ENCODE measurements around the gene TIPARP.

Gene TIPARP

GRCh38 chr3:156674046-156674910 lies at the start of gene TIPARP:
TIPARP (plus strand) TSS chr3:156674590; CDS start chr3:156677698, 3,108 bp downstream.
- peak; percentile 97 to 99 for DNase-seq (ENCODE audit: low read depth in 2 of 2, low spot score in 1 of 2)

GRCh38 chr3:156626104-156626503 lies 48.3 kb upstream of the TIPARP start:
- no peak for DNase-seq (ENCODE audit: low read depth in 2 of 2, low spot score in 1 of 2)

GRCh38 chr3:156627946-156628569 lies 46.3 kb upstream of the TIPARP start:
- no peak for DNase-seq (ENCODE audit: low read depth in 2 of 2, low spot score in 1 of 2)

DNA sequence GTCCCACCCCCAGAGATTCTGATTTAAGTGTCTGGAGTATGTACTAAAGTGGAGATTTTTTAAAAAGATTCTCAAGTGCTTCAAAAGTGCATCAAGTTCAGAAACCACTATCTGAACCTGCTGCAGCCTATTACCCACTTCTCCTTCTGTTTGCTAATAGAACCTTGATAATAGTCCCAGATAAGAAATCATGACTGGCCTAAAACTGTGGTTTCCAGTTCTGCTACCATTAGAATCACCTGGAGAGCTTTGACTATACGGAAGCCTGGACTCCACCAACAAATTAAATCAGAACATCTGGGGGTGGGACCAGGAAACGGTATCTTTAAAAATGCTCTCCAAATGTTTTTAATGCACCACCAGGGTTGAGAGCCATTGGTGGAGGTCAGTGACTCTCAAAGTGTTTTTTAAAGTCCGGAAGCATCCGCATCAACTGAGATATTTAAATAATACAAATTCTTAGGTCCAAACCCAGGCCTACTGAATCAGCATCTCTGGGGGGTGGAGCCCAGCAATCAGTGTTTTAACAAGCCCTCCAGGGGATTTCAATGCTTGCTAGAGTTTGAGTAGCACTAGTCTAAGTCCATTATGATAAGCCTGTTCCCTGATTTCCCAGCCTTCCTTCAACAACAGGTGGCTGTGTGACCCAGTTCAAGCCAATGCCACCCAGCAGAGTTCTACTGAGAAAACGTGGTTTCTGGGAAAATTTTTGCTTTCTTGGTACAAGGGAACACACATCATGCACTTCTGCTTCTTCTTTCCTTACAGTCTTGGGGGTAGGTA lies 45.4 kb upstream of the TIPARP start:
- DNase-seq (ENCODE audit: low read depth in 2 of 2, low spot score in 1 of 2), result no peak

DNA sequence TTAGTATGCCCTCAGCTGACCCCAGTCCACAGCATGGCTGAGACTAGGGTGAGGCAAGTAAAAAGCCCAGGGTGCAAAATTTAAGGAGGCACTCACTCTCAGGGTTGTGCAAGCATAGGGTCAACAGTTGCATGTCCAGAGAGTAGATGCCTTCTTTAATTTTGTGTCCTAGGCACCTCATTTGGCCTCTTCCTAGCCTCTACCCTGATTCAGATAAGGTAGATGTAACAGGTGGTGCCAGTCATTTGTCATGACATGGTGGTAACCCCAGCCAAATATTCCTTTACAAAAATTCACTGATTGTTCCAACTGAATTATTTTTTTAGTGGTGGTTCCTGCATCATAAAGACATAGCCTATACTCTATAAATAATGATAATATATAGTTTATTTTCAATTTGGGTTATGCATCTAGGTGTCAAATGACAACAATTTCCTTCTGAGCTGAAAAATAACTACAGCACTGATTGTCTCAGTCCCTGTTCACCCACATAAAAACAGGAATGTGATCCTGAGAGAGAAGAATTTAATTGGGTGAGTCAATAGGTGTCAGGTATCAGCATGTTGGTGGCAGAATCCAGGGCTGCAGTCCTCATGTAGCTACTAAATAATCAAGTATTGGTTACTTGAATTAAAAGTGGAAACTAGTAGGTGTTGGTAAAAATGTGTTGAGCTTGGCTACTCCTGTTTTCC lies 44.2 kb upstream of the TIPARP start:
- no peak for DNase-seq (ENCODE audit: low read depth in 2 of 2, low spot score in 1 of 2)

- DNase-seq (ENCODE audit: low read depth in 2 of 2, low spot score in 1 of 2), result no peak
These were observed 43.7 kb upstream of the TIPARP start for GRCh38 chr3:156630773-156631093.

DNA sequence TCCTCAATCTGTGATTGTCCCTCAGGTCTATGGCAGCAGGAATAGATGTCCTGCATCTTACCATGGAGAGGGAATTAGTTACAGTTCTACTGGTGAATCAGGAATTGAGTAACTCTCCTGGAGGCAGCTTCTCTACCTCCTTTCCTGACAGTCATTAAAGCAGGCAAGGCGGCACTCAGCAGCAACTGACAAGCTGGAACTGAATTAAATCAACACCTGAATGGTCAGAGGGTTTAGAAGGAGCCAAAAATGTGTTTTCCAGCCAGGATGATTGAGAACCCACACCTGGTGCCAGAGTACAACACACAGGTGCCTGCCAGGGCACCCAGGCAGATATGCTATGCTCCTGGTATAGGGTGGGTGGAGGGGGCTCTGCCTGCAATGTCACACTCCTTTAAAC lies 43.1 kb upstream of the TIPARP start:
- no peak for DNase-seq (ENCODE audit: low read depth in 2 of 2, low spot score in 1 of 2)

DNA sequence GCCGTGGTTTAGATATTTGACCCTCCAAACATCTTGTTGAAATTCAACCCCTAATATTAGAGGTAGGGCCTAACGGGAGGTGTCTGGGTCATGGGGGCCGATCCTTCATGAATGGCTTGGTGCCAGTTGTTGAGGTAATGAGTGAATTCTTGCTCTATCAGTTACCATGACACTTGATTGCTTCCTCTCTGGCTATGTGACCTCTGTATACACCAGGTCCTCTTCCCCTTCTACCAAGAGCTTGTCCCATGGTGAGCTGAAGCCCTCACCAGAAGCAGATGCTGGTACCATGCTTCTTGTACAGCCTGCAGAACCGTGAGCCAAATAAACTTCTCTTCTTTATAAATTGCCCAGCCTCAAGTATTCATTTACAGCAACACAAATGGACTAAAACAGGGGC lies 41.8 kb upstream of the TIPARP start:
- DNase-seq (ENCODE audit: low read depth in 2 of 2, low spot score in 1 of 2), result no peak

- DNase-seq (ENCODE audit: low read depth in 2 of 2, low spot score in 1 of 2), result no peak
These were observed 41.1 kb upstream of the TIPARP start for GRCh38 chr3:156633335-156633734.

DNA sequence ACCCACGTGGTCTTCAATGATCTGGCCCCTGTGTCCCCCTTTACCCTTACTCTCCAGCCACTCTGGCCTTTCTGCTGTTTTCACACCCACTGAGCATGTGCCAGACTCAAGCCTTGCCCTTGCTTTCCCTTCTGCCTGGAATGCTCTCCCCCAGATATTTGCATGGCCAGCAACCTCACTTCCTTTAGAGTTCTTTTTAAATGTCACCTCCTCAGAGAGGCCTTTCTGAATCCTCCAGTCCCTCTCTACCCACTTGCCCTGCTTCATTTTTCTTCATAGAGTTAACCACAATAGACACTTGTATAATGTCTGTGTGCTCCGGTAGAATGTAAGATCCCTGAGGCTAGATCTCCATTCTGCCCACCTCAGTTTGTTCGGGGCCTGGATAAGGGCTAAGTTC lies 39.4 kb upstream of the TIPARP start:
- DNase-seq (ENCODE audit: low read depth in 2 of 2, low spot score in 1 of 2), result no peak

- no peak for DNase-seq (ENCODE audit: low read depth in 2 of 2, low spot score in 1 of 2)
These were observed 38.4 kb upstream of the TIPARP start for GRCh38 chr3:156635973-156636372.

DNA sequence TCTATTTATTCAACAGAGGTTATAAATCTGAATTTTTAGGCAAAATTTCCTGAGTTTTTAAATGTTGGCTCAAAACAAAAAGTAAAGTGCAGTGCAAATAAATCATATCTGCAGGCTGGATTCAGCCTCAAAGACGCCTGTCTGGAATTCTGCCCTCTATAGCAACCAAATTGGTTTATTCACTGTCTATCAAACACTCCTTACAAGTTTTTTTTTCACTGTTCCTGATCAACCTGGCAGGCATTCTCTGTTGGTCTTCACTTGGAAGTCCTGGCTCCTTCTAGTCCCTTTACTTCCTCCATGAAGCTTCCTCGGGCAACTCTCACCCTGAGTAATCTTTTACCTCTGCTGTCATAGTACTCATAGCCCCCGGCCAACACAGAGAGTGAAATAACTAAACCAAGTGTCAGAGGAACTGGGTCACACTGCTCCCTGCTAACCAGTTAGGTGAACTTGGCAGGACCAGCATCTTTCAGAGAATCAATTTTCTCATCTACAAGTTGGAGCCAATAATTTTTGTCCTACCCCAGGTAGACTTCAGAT lies 36.8 kb upstream of the TIPARP start:
- no peak for DNase-seq (ENCODE audit: low read depth in 2 of 2, low spot score in 1 of 2)

- DNase-seq (ENCODE audit: low read depth in 2 of 2, low spot score in 1 of 2), result no peak
These were observed 36.1 kb upstream of the TIPARP start for GRCh38 chr3:156638271-156638670.

DNA sequence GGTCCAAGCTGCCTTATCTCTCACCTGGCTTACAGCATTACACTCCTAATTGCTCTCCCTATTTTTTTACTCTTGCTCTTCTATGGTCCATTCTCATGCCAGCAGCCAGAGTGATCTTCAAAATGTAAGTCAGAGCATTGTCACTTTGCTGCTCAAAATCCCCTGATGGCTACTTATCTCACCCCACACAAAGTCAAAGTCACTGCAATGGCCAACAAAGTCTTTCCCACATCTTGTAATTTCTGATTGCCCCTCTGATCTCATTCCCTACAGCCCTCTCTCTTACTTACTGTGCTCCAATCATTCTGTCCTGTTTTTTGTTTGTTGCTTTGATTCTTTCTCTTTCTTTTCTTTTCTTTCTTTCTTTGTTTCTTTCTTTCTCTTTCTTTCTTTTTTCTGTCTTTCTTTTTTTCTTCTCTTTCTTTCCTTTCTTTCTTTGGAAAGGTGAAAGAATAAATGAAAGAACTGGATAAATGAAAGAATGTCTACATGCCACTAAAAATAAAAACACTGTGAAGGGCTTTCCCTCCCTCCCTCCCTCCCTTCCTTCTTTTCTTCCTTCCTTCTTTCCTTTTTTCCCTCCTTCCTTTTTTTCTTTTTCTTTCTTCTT lies 34.9 kb upstream of the TIPARP start:
- DNase-seq (ENCODE audit: low read depth in 2 of 2, low spot score in 1 of 2), result no peak

- no peak for DNase-seq (ENCODE audit: low read depth in 2 of 2, low spot score in 1 of 2)
These were observed 32.8 kb upstream of the TIPARP start for GRCh38 chr3:156641618-156641975.

- no peak for DNase-seq (ENCODE audit: low read depth in 2 of 2, low spot score in 1 of 2)
These were observed 31.4 kb upstream of the TIPARP start for GRCh38 chr3:156642750-156643728.

GRCh38 chr3:156643729-156644389 lies 30.5 kb upstream of the TIPARP start:
- peak in 1 of 2 donors; percentile 4 for DNase-seq (ENCODE audit: low read depth in 2 of 2, low spot score in 1 of 2)

DNA sequence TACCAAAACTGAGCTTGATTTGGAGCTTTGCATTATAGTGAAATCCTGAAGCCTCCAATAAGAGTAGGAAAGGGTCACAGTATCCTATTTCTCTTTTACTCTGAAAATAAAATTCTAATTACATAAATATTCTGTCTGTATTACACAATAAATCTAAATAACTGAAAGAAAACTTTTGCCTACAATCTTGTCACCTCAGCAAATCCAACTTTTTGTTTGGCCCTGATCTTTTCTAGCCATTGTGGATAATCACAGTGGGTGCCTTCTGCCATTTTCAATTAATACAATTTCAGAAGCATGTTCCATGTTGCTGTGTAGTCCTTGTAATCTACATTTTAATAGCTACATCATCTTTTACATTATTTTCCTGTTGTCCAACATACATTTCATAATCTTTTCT lies 29.4 kb upstream of the TIPARP start:
- DNase-seq (ENCODE audit: low read depth in 2 of 2, low spot score in 1 of 2), result no peak

- DNase-seq (ENCODE audit: low read depth in 2 of 2, low spot score in 1 of 2), result no peak
These were observed 27.4 kb upstream of the TIPARP start for GRCh38 chr3:156646958-156647357.
